HepG2 (cell line): ENCODE results near the gene SOX9. TPM values are rescaled to one million over a fixed set of nuclear protein-coding genes. Genes with fewer than 3 reads are reported as not detected.

Source experiments
- ATAC-seq: fragments of 200-7000 bp; cut with Tn5 transposase; 3 replicates; pipeline ENCODE4 v1.9.1; 2020; ENCODE audit warnings: mild to moderate bottlenecking, moderate library complexity
- BruUV-seq: library from RNA; stranded (reverse); fragments of 400-500 nt; replicated peaks from 2 replicates; lab custom pipeline; 2021; lab: Mats Ljungman, UMichigan
- CTCF ChIA-PET: fragments of 300-600 bp; formaldehyde crosslinking; extraction: SDS; loops from one replicate; lab custom pipeline; 2021; ENCODE audit warnings: low total read pairs, inconsistent platforms, low intra/inter-chr PET ratio; lab: Yijun Ruan, JAX
- POLR2A ChIA-PET: fragments of 350-600 bp; sonication (Branson Sonifier 250); formaldehyde crosslinking; loops from one replicate; lab custom pipeline; 2020; ENCODE audit warnings: antibody characterized with exemption, inconsistent platforms; lab: Yijun Ruan, JAX
- DNase-seq: peaks from one replicate; pipeline ENCODE4 v3.0.0-alpha.2; 2015; ENCODE audit warnings: low spot score
- FAIRE-seq: peaks from 3 replicates; lab custom pipeline; 2011; peaks lifted over from hg19 to GRCh38; lab: Jason Lieb, UNC
- H2AFZ ChIP-seq: one replicate; pipeline ENCODE4 v1.6.1; 2011; ENCODE audit warnings: low read length, inconsistent platforms
- H3K27ac ChIP-seq: fragments of 300-600 bp; 3 replicates; pipeline ENCODE4 v1.8.0; 2011; ENCODE audit warnings: mixed run types, mild to moderate bottlenecking, mixed read lengths, low read length, inconsistent platforms; ENCODE audit not compliant: insufficient read depth; ENCODE audit errors: extremely low read length
- H3K27me3 ChIP-seq, 2 experiments: fragments of 200-600 bp in 1 of 2; 2 replicates in 1 of 2; 3 replicates in 1 of 2; pipeline versions ENCODE4 v1.6.0 to v1.8.0; 2011; ENCODE audit warnings: low read length in 2 of 2, mild to moderate bottlenecking in 2 of 2, moderate library complexity in 2 of 2, inconsistent platforms in 1 of 2; ENCODE audit not compliant: insufficient read depth in 2 of 2, control insufficient read depth in 1 of 2
- H3K36me3 ChIP-seq, 2 experiments: fragments of 200-600 bp in 1 of 2; replicated peaks in 1 of 2; 2 replicates in 1 of 2; 3 replicates in 1 of 2; pipeline versions ENCODE4 v1.5.1 to v1.8.0; 2011; ENCODE audit warnings: low read length in 2 of 2, inconsistent platforms in 1 of 2; ENCODE audit not compliant: insufficient read depth in 2 of 2, control insufficient read depth in 1 of 2
- H3K4me1 ChIP-seq: 2 replicates; pipeline ENCODE4 v1.5.1; 2012; ENCODE audit warnings: low read length, inconsistent platforms; ENCODE audit not compliant: insufficient read depth
- H3K4me2 ChIP-seq: 2 replicates; pipeline ENCODE4 v1.6.0; 2011; ENCODE audit warnings: low read depth, low read length, inconsistent platforms
- H3K4me3 ChIP-seq, 3 experiments: fragments of 200-600 bp in 1 of 3; sonication (generic), shearing (Covaris generic) in 1 of 3; replicated peaks in 1 of 3; 2 replicates each; pipeline ENCODE4 v1.5.1; 2011 to 2016; ENCODE audit warnings: low read length in 3 of 3, inconsistent platforms in 2 of 3, low read depth in 2 of 3, mild to moderate bottlenecking in 2 of 3, control low read depth in 1 of 3, mixed read lengths in 1 of 3; ENCODE audit not compliant: insufficient read depth in 1 of 3
- H3K79me2 ChIP-seq: one replicate; pipeline ENCODE4 v1.6.1; 2011; ENCODE audit warnings: low read length, inconsistent platforms; ENCODE audit not compliant: insufficient read depth
- H3K9ac ChIP-seq: 2 replicates; pipeline ENCODE4 v1.6.0; 2011; ENCODE audit warnings: mild to moderate bottlenecking, low read depth, low read length, inconsistent platforms; ENCODE audit not compliant: insufficient read depth
- H3K9me3 ChIP-seq: 2 replicates; pipeline ENCODE4 v1.5.1; 2012; ENCODE audit warnings: mild to moderate bottlenecking, low read length
- H4K20me1 ChIP-seq: 2 replicates; pipeline ENCODE4 v1.6.0; 2011; ENCODE audit warnings: inconsistent platforms, mild to moderate bottlenecking, low read length, moderate library complexity; ENCODE audit not compliant: insufficient read depth
- ETV5 ChIP-seq: IDR thresholded peaks from 2 replicates; pipeline ENCODE4 v1.6.1; 2018; ENCODE audit warnings: missing biosample characterization, missing genetic modification reagents, inconsistent platforms, borderline replicate concordance
- MTA3 ChIP-seq: sonication (generic); formaldehyde crosslinking; IDR thresholded peaks from 2 replicates; pipeline ENCODE4 v1.4.0; 2020; ENCODE audit warnings: missing genetic modification reagents
- NFAT5 ChIP-seq: sonication (generic); formaldehyde crosslinking; IDR thresholded peaks from 2 replicates; pipeline ENCODE4 v1.4.0; 2020; ENCODE audit warnings: missing genetic modification reagents
- NFE2L1 ChIP-seq: sonication (generic); formaldehyde crosslinking; IDR thresholded peaks from 2 replicates; pipeline ENCODE4 v1.4.0; 2020; ENCODE audit warnings: missing genetic modification reagents, mild to moderate bottlenecking, borderline replicate concordance
- SMAD3 ChIP-seq: sonication (generic); formaldehyde crosslinking; IDR thresholded peaks from 2 replicates; pipeline ENCODE4 v1.4.0; 2020; ENCODE audit warnings: missing genetic modification reagents
- TFAP4 ChIP-seq: sonication (generic); IDR thresholded peaks from 2 replicates; pipeline ENCODE4 v1.6.1; 2016; ENCODE audit warnings: low read depth, borderline replicate concordance
- YEATS4 ChIP-seq: sonication (generic); formaldehyde crosslinking; IDR thresholded peaks from 2 replicates; pipeline ENCODE4 v1.4.0; 2020; ENCODE audit warnings: missing genetic modification reagents, borderline replicate concordance
- ZC3H4 ChIP-seq: sonication (generic); formaldehyde crosslinking; IDR thresholded peaks from 2 replicates; pipeline ENCODE4 v1.4.0; 2020; ENCODE audit warnings: missing genetic modification reagents, borderline replicate concordance
- ZFP37 ChIP-seq: sonication (generic); formaldehyde crosslinking; IDR thresholded peaks from 2 replicates; pipeline ENCODE4 v1.4.0; 2020; ENCODE audit warnings: missing genetic modification reagents, borderline replicate concordance
- ZFP41 ChIP-seq: sonication (generic); formaldehyde crosslinking; IDR thresholded peaks from 2 replicates; pipeline ENCODE4 v1.4.0; 2020; ENCODE audit warnings: mild to moderate bottlenecking, missing genetic modification reagents, borderline replicate concordance
- ZNF674 ChIP-seq: sonication (generic); formaldehyde crosslinking; IDR thresholded peaks from 2 replicates; pipeline ENCODE4 v1.5.0; 2020; ENCODE audit warnings: low read depth, mild to moderate bottlenecking, missing genetic modification reagents
- ZNF850 ChIP-seq: sonication (generic); formaldehyde crosslinking; conservative IDR thresholded peaks from 2 replicates; pipeline ENCODE4 v1.9.0; 2021; ENCODE audit warnings: mild to moderate bottlenecking, missing genetic modification reagents
- WGBS: methylation state at CpG from one replicate; pipeline ENCODE4 v1.1.6; 2017; ENCODE audit warnings: low lambda C conversion rate; 5-methylcytosine and 5-hydroxymethylcytosine counted together
- in situ Hi-C: cut with HindIII; loops from 2 replicates; pipeline ENCODE4 v1.10.0; 2017; ENCODE audit warnings: low pct_unique_long_range_greater_than_20kb; ENCODE audit not compliant: extremely low pct_ligation_motif_present
- intact Hi-C: fragments of 100-400 bp; cut with micrococcal nuclease; formaldehyde crosslinking; loops from one replicate; pipeline ENCODE4 v1.10.0; 2022; ENCODE audit not compliant: unreplicated experiment
- polyA plus RNA-seq, 8 experiments: library from polyadenylated mRNA; depleted of rRNA in 3 of 8; stranded (reverse) in 7 of 8; unstranded in 1 of 8; fragments of >200 nt; fragmentation: Illumina TruSeq in 4 of 8; extraction: Trizol in 4 of 8; gene quantifications; 2 replicates each; pipeline versions ENCODE4 v1.2.1 to v1.2.3, GENCODE V29; 2011 to 2016; ENCODE audit warnings: low read depth in 4 of 8, missing spikeins in 1 of 8, mixed read lengths in 1 of 8; ENCODE audit not compliant: insufficient read depth in 1 of 8
- total RNA-seq, 5 experiments: library from RNA; depleted of rRNA; stranded (reverse); fragments of >200 nt; fragmentation: Illumina TruSeq; extraction: Trizol; gene quantifications; 2 replicates each; pipeline ENCODE4 v1.2.3, GENCODE V29; 2016; ENCODE audit warnings: low read depth in 1 of 5
- TF ChIP-seq, protein P1 (sequence below), 2 experiments: sonication (generic) in 1 of 2; formaldehyde crosslinking in 1 of 2; IDR thresholded peaks; 2 replicates each; pipeline versions ENCODE4 v1.5.1 to v1.6.1; 2011 to 2020; ENCODE audit warnings: borderline replicate concordance in 1 of 2, low read depth in 1 of 2, low read length in 1 of 2, mild to moderate bottlenecking in 1 of 2, missing genetic modification reagents in 1 of 2, moderate library complexity in 1 of 2

Gene SOX9
- total and polyA plus RNA-seq, 2 of the 13 experiments (the other 11 are each of a cell fraction or from before 2014, with no cell fraction given), result 16.1 to 27.6 TPM

DNA sequence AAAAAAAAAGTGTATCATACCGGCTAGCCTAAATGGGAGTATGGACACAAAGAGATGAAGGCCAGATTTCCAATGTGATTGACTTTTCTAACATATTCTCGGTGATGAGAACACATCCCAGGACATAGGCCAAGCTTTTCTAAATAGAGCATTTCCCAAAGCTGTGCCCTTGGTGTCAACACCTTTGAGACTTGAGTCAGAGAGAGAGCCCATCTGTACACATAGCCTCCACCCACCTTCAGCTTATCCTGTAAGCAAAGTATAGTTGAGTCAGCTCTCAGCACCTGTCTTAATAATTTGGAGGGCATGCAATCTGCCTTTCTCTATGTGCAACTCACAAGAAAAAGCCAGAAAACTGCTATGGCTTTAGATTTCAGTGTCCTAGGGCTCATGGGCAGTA lies 42.7 kb downstream of the SOX9 start:
- intact Hi-C loops, result no loop called here
- ChIA-PET CTCF (no interaction called here), POLR2A (no interaction called here)
- Histone ChIP-seq H3K4me2 (no peak overlapping the region), H3K9me3 (no peaks in the 10 kb centered on the region), H2AFZ (no peak overlapping the region), H3K36me3 (no peaks in the 10 kb centered on the region), H3K4me1 (peaks cover 26% of the 10 kb centered on the region), H3K27me3 (peaks cover 0 to 19% of the 10 kb centered on the region in 2 experiments; a peak in 2 of 5 replicates), H4K20me1 (no peaks in the 10 kb centered on the region), H3K79me2 (no peaks in the 10 kb centered on the region), H3K27ac (no peak overlapping the region), H3K9ac (no peak overlapping the region), H3K4me3 (no peak overlapping the region)
- in situ Hi-C loops, result no loop called here
- no peak for TF ChIP-seq NFAT5 (CRISPR knock-in tag)
- no peak for TF ChIP-seq ZFP41
- no peak for TF ChIP-seq TFAP4
- TF ChIP-seq NFE2L1 (CRISPR knock-in tag), result no peak
- TF ChIP-seq, protein P1, sequence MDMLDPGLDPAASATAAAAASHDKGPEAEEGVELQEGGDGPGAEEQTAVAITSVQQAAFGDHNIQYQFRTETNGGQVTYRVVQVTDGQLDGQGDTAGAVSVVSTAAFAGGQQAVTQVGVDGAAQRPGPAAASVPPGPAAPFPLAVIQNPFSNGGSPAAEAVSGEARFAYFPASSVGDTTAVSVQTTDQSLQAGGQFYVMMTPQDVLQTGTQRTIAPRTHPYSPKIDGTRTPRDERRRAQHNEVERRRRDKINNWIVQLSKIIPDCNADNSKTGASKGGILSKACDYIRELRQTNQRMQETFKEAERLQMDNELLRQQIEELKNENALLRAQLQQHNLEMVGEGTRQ (IDR thresholded peaks at IDR 0.05; ENCODE audit: low read depth, low read length), result no peak
- TF ChIP-seq, protein P1 (CRISPR knock-in tag; IDR thresholded peaks at IDR 0.05; ENCODE audit: borderline replicate concordance), result no peak
- no peak for TF ChIP-seq ZC3H4 (CRISPR knock-in tag)
- no peak for TF ChIP-seq ZNF850 (CRISPR knock-in tag)
- TF ChIP-seq ETV5 (CRISPR knock-in tag), result no peak
- no peak for TF ChIP-seq ZFP37 (CRISPR knock-in tag)
- no peak for TF ChIP-seq ZNF674 (CRISPR knock-in tag)
- no peak for TF ChIP-seq YEATS4 (CRISPR knock-in tag)
- TF ChIP-seq MTA3 (CRISPR knock-in tag), result no peak
- no peak for TF ChIP-seq SMAD3 (CRISPR knock-in tag)
- BruUV-seq, result no TSS peak
- no peak for DNase-seq
- ATAC-seq, result no peak
- no peak for FAIRE-seq
- 25% methylated on average over 2 of the region's 2 CpGs for WGBS
